NT2/D1 (cell line): ENCODE results near the gene GALNT12.

Experiments used
- SUZ12 ChIP-seq: IDR thresholded peaks from 2 replicates; pipeline ENCODE4 v1.6.1; 2011; ENCODE audit not compliant: insufficient read length, insufficient read depth; ENCODE audit errors: extremely low read depth
- ZNF274 ChIP-seq: IDR thresholded peaks from 2 replicates; pipeline ENCODE4 v1.6.1; 2011; ENCODE audit warnings: mild to moderate bottlenecking, low read depth, low read length

GRCh38 chr9:98810102-98810842, 2.8 kb downstream of the GALNT12 start:
- no peak for TF ChIP-seq SUZ12
- no peak for TF ChIP-seq ZNF274
